Inflammatory macrophage treated with lipopolysaccharide for 1 hour (primary cell): Measurements from ENCODE around the gene CNOT6.
"Not testable (repeated sequence)": the region's sequence is repeated elsewhere in the genome, so short reads cannot be mapped to it uniquely, and the experiment has no call there.

Source experiments
- DNase-seq, 2 donors: peaks; one replicate each; pipeline ENCODE4 v3.0.0-alpha.2; 2020 to 2022

The CNOT6 gene

GRCh38 chr5:180521101-180521500 is 26.9 kb downstream of the CNOT6 start:
- no peak for DNase-seq

GRCh38 chr5:180521591-180521990 is 27.4 kb downstream of the CNOT6 start:
- no peak for DNase-seq

- DNase-seq: no peak
Observed at GRCh38 chr5:180522330-180522729, 28.2 kb downstream of the CNOT6 start.

GRCh38 chr5:180523629-180524466 is 29.7 kb downstream of the CNOT6 start:
- no peak for DNase-seq

- no peak for DNase-seq
Observed at GRCh38 chr5:180525399-180525798, 31.2 kb downstream of the CNOT6 start.

- no peak for DNase-seq
Observed at GRCh38 chr5:180526269-180526668, 32.1 kb downstream of the CNOT6 start.

GRCh38 chr5:180527659-180528058 is 33.5 kb downstream of the CNOT6 start:
- no peak for DNase-seq

GRCh38 chr5:180531036-180531585 is 36.9 kb downstream of the CNOT6 start:
- not testable (repeated sequence) for DNase-seq

GRCh38 chr5:180532268-180532667 is 38.1 kb downstream of the CNOT6 start:
- no peak for DNase-seq

GRCh38 chr5:180533845-180534244 is 39.7 kb downstream of the CNOT6 start:
- DNase-seq: no peak

GRCh38 chr5:180535573-180535972 is 41.4 kb downstream of the CNOT6 start:
- no peak for DNase-seq

GRCh38 chr5:180540050-180540694 is 46.0 kb downstream of the CNOT6 start:
- DNase-seq: no peak

GRCh38 chr5:180541710-180542109 is 47.5 kb downstream of the CNOT6 start:
- DNase-seq: no peak

GRCh38 chr5:180545248-180545647 is 51.1 kb downstream of the CNOT6 start:
- no peak for DNase-seq

GRCh38 chr5:180548563-180548962 is 54.4 kb downstream of the CNOT6 start:
- DNase-seq: no peak

- DNase-seq: no peak
Observed at GRCh38 chr5:180553530-180553929, 59.4 kb downstream of the CNOT6 start.

- DNase-seq: no peak
Observed at GRCh38 chr5:180555168-180555921, 61.2 kb downstream of the CNOT6 start.

- no peak for DNase-seq
Observed at GRCh38 chr5:180557217-180557809, 63.1 kb downstream of the CNOT6 start.

GRCh38 chr5:180558232-180558631 is 64.1 kb downstream of the CNOT6 start:
- DNase-seq: no peak

- no peak for DNase-seq
Observed at GRCh38 chr5:180563994-180564393, 69.8 kb downstream of the CNOT6 start.

- DNase-seq: no peak
Observed at GRCh38 chr5:180568914-180569313, 74.7 kb downstream of the CNOT6 start.

GRCh38 chr5:180575571-180575970 is 81.4 kb downstream of the CNOT6 start:
- DNase-seq: no peak

- no peak for DNase-seq
Observed at GRCh38 chr5:180580681-180581080, 86.5 kb downstream of the CNOT6 start.
